Activated T-helper 1 cell treated with anti-CD3 and anti-CD28 coated beads, Interleukin-12 subunit alpha, Interleukin-12 subunit beta, Interleukin-2, Interleukin-4 antibody, amounts not matched to agents 30 ng/mL and 10 ng/mL and 1 ng/mL, durations not matched to agents 14 hours and 24 hours and 36 hours (primary cell): ENCODE measurements around the gene IER2. TPM values are rescaled to one million over a fixed set of nuclear protein-coding genes. Genes with fewer than 3 reads are reported as not detected.
A peak's percentile ranks its signal among the peaks of the same experiment; 100 is the strongest.

Experiments used
- DNase-seq: peaks from one replicate; pipeline ENCODE4 v3.0.0; 2021; ENCODE audit warnings: low spot score
- H3K27ac Mint-ChIP-seq: one replicate; pipeline ENCODE4 v1.8.0; 2021; ENCODE audit warnings: mild to moderate bottlenecking, mixed read lengths
- H3K27me3 Mint-ChIP-seq: one replicate; pipeline ENCODE4 v1.8.0; 2022; ENCODE audit warnings: mild to moderate bottlenecking, moderate library complexity, mixed read lengths; ENCODE audit not compliant: insufficient read depth
- H3K36me3 Mint-ChIP-seq: one replicate; pipeline ENCODE4 v1.8.0; 2021; ENCODE audit warnings: low read depth, mixed read lengths
- H3K4me1 Mint-ChIP-seq: one replicate; pipeline ENCODE4 v1.8.0; 2021; ENCODE audit warnings: low read depth, mixed read lengths
- H3K4me3 Mint-ChIP-seq: one replicate; pipeline ENCODE4 v1.8.0; 2021; ENCODE audit warnings: mild to moderate bottlenecking, moderate library complexity, mixed read lengths
- H3K9me3 Mint-ChIP-seq: one replicate; pipeline ENCODE4 v1.8.0; 2021; ENCODE audit warnings: mixed read lengths
- intact Hi-C: fragments of 100-400 bp; cut with micrococcal nuclease; formaldehyde crosslinking; loops from one replicate; pipeline ENCODE4 v1.15.1; 2024
- total RNA-seq: library from RNA; stranded (reverse); gene quantifications from 2 replicates; pipeline ENCODE4 v1.2.3, GENCODE V29; 2022

The IER2 gene
- total RNA-seq, 1 donor from 2014 or later, result 173 TPM

GRCh38 chr19:13110099-13110610 lies 40.1 kb upstream of the IER2 start:
- H3K4me3 Mint-ChIP-seq, result no peak overlapping the region
- H3K4me1 Mint-ChIP-seq, result peaks cover 4% of the 10 kb centered on the region
- intact Hi-C loops, result loop anchor here (10.0 kb wide), 1 partner anchor 375 kb away; the partner anchor contains the start of genes GET3 and TRIR
- H3K36me3 Mint-ChIP-seq, result peaks cover 14% of the 10 kb centered on the region
- no peaks in the 10 kb centered on the region for H3K9me3 Mint-ChIP-seq
- no peak for DNase-seq
- no peaks in the 10 kb centered on the region for H3K27me3 Mint-ChIP-seq
- no peak overlapping the region for H3K27ac Mint-ChIP-seq

- Mint-ChIP-seq H3K4me1 (peaks cover 18% of the 10 kb centered on the region), H3K9me3 (no peaks in the 10 kb centered on the region), H3K27ac (no peak overlapping the region), H3K36me3 (peaks cover 16% of the 10 kb centered on the region), H3K27me3 (no peaks in the 10 kb centered on the region), H3K4me3 (no peak overlapping the region)
- DNase-seq, result no peak
- intact Hi-C loops, result loop anchor here (10.0 kb wide), 1 partner anchor 378 kb away; the partner anchor contains the start of genes GET3 and TRIR
Observed at GRCh38 chr19:13112555-13112954, 37.7 kb upstream of the IER2 start.

- Mint-ChIP-seq H3K9me3 (no peaks in the 10 kb centered on the region), H3K4me1 (peaks cover 33% of the 10 kb centered on the region), H3K36me3 (peaks cover 18% of the 10 kb centered on the region), H3K4me3 (peak overlapping the region; percentile 96), H3K27me3 (no peaks in the 10 kb centered on the region), H3K27ac (peak overlapping the region; percentile 97)
- no peak for DNase-seq
- intact Hi-C loops, result loop anchor here (1.0 to 10.0 kb wide), 6 partner anchors 12 to 381 kb away; partner anchors contain the start of genes GET3 and TRIR
Observed at GRCh38 chr19:13115936-13116281, 34.3 kb upstream of the IER2 start.

GRCh38 chr19:13116282-13117175 lies 33.7 kb upstream of the IER2 start, which contains the start of gene TRMT1:
Gene TRMT1 (minus strand): TSS chr19:13116740. CDS start chr19:13116399, 341 bp downstream.
- Mint-ChIP-seq H3K27ac (peak within 1 kb of the TSS; percentile 97), H3K4me3 (peak within 1 kb of the TSS; percentile 96), H3K4me1 (peaks cover 38% of the 10 kb centered on the region), H3K36me3 (peaks cover 18% of the 10 kb centered on the region), H3K27me3 (no peaks in the 10 kb centered on the region), H3K9me3 (no peaks in the 10 kb centered on the region)
- intact Hi-C loops, result loop anchor here (1.0 to 10.0 kb wide), 6 partner anchors 12 to 382 kb away; partner anchors contain the start of genes GET3 and TRIR
- DNase-seq, result peak; percentile 86

- no peaks in the 10 kb centered on the region for H3K27me3 Mint-ChIP-seq
- peaks cover 21% of the 10 kb centered on the region for H3K36me3 Mint-ChIP-seq
- no peak for DNase-seq
- peaks cover 46% of the 10 kb centered on the region for H3K4me1 Mint-ChIP-seq
- peak overlapping the region; percentile 97 for H3K27ac Mint-ChIP-seq
- H3K9me3 Mint-ChIP-seq, result no peaks in the 10 kb centered on the region
- peak overlapping the region; percentile 96 for H3K4me3 Mint-ChIP-seq
- intact Hi-C loops, result loop anchor here (2.0 to 10.0 kb wide), 3 partner anchors 46 to 382 kb away; partner anchors contain the start of genes GET3 and TRIR
Observed at GRCh38 chr19:13117176-13117771, 32.9 kb upstream of the IER2 start.

- peak; percentile 89 for DNase-seq
- Mint-ChIP-seq H3K27me3 (no peaks in the 10 kb centered on the region), H3K36me3 (peaks cover 18% of the 10 kb centered on the region), H3K4me1 (peaks cover 51% of the 10 kb centered on the region), H3K27ac (peak within 1 kb of the TSS; percentile 97), H3K4me3 (peak within 1 kb of the TSS; percentile 96), H3K9me3 (no peaks in the 10 kb centered on the region)
- intact Hi-C loops, result loop anchor here (1.0 to 10.0 kb wide), 5 partner anchors 14 to 383 kb away; partner anchors contain the start of genes GET3 and TRIR
Observed at GRCh38 chr19:13117772-13118423, 32.3 kb upstream of the IER2 start, which contains the start of gene NACC1. Gene NACC1 (plus strand): TSS chr19:13118264. CDS start chr19:13135208, 16,944 bp downstream.

- Mint-ChIP-seq H3K9me3 (no peaks in the 10 kb centered on the region), H3K27ac (peak overlapping the region; percentile 84), H3K4me1 (peaks cover 58% of the 10 kb centered on the region), H3K36me3 (peaks cover 18% of the 10 kb centered on the region), H3K27me3 (no peaks in the 10 kb centered on the region), H3K4me3 (peak overlapping the region; percentile 91)
- DNase-seq, result no peak
- intact Hi-C loops, result loop anchor here (1.0 to 10.0 kb wide), 4 partner anchors 14 to 384 kb away; partner anchors contain the start of genes GET3 and TRIR
Observed at GRCh38 chr19:13118424-13119193, 31.6 kb upstream of the IER2 start.

- peaks cover 61% of the 10 kb centered on the region for H3K4me1 Mint-ChIP-seq
- intact Hi-C loops, result loop anchor here (5.0 to 10.0 kb wide), 2 partner anchors 143 to 385 kb away; partner anchors contain the start of genes GET3 and TRIR
- peak overlapping the region; percentile 84 for H3K27ac Mint-ChIP-seq
- H3K4me3 Mint-ChIP-seq, result peak overlapping the region; percentile 91
- no peak for DNase-seq
- no peaks in the 10 kb centered on the region for H3K27me3 Mint-ChIP-seq
- H3K9me3 Mint-ChIP-seq, result no peaks in the 10 kb centered on the region
- H3K36me3 Mint-ChIP-seq, result peaks cover 15% of the 10 kb centered on the region
Observed at GRCh38 chr19:13119627-13120026, 30.6 kb upstream of the IER2 start.

GRCh38 chr19:13120031-13120430 lies 30.2 kb upstream of the IER2 start:
- Mint-ChIP-seq H3K4me3 (peak overlapping the region; percentile 91), H3K27ac (no peak overlapping the region), H3K36me3 (peaks cover 15% of the 10 kb centered on the region), H3K9me3 (no peaks in the 10 kb centered on the region), H3K27me3 (no peaks in the 10 kb centered on the region), H3K4me1 (peaks cover 58% of the 10 kb centered on the region)
- intact Hi-C loops, result no loop called here
- no peak for DNase-seq

- Mint-ChIP-seq H3K4me3 (peak overlapping the region; percentile 68), H3K9me3 (no peaks in the 10 kb centered on the region), H3K27ac (peak overlapping the region; percentile 63), H3K36me3 (peaks cover 13% of the 10 kb centered on the region), H3K4me1 (peaks cover 51% of the 10 kb centered on the region), H3K27me3 (no peaks in the 10 kb centered on the region)
- intact Hi-C loops, result no loop called here
- no peak for DNase-seq
Observed at GRCh38 chr19:13120817-13121216, 29.4 kb upstream of the IER2 start.

GRCh38 chr19:13121551-13122274 lies 28.5 kb upstream of the IER2 start:
- peaks cover 47% of the 10 kb centered on the region for H3K4me1 Mint-ChIP-seq
- no peaks in the 10 kb centered on the region for H3K9me3 Mint-ChIP-seq
- DNase-seq, result no peak
- intact Hi-C loops, result no loop called here
- H3K27me3 Mint-ChIP-seq, result no peaks in the 10 kb centered on the region
- H3K36me3 Mint-ChIP-seq, result peaks cover 9% of the 10 kb centered on the region
- H3K4me3 Mint-ChIP-seq, result peak overlapping the region; percentile 40
- H3K27ac Mint-ChIP-seq, result no peak overlapping the region
